ENCODE data around the gene CKLF. TPM values are rescaled to one million over a fixed set of nuclear protein-coding genes. Genes with fewer than 3 reads are reported as not detected.

The CKLF gene
- total RNA-seq, 4 donors from 2014 or later = 31.8 to 75.4 (median 35.6) TPM

GRCh38 chr16:66515596-66516508 is 36.5 kb upstream of the CKLF start:
- Histone ChIP-seq H3K36me3 (peaks cover 0 to 9% (median 0%) of the 10 kb centered on the region in 3 donors), H3K4me1 (peaks cover 15 to 87% (median 67%) of the 10 kb centered on the region in 4 donors), H3K27me3 (no peaks in the 10 kb centered on the region), H3K4me3 (no peak overlapping the region), H3K27ac (peak overlapping the region; percentile 87 to 99 (median 98)), H3K9me3 (no peaks in the 10 kb centered on the region)
- no peak for TF ChIP-seq EP300 (IDR thresholded peaks at IDR 0.05)
- TF ChIP-seq CTCF (IDR thresholded peaks at IDR 0.05) = peak in 4 of 5 experiments; percentile 20 to 57 (median 48)
- 33 to 35% methylated on average over 12 of the region's 12 CpGs for WGBS, 2 donors
- no peak for DNase-seq (ENCODE audit: low spot score in 2 of 2)

- Histone ChIP-seq H3K27me3 (no peaks in the 10 kb centered on the region), H3K36me3 (peaks cover 0 to 9% (median 0%) of the 10 kb centered on the region in 3 donors), H3K27ac (peak overlapping the region; percentile 87 to 99 (median 98)), H3K9me3 (no peaks in the 10 kb centered on the region), H3K4me3 (no peak overlapping the region), H3K4me1 (peaks cover 15 to 87% (median 67%) of the 10 kb centered on the region in 4 donors)
- no peak for TF ChIP-seq CTCF (IDR thresholded peaks at IDR 0.05)
- no peak for TF ChIP-seq POLR2A (IDR thresholded peaks at IDR 0.05)
- TF ChIP-seq EP300 (IDR thresholded peaks at IDR 0.05) = no peak
- 2 to 3% methylated on average over 8 of the region's 8 CpGs for WGBS, 2 donors
- no peak for DNase-seq (ENCODE audit: low spot score in 2 of 2)
These were observed 35.9 kb upstream of the CKLF start for GRCh38 chr16:66516509-66516807.

GRCh38 chr16:66516808-66517585 is 35.4 kb upstream of the CKLF start:
- TF ChIP-seq POLR2A (IDR thresholded peaks at IDR 0.05) (peak in 1 of 2 donors; percentile 66), EP300 (IDR thresholded peaks at IDR 0.05) (peak; percentile 95 to 98), CTCF (IDR thresholded peaks at IDR 0.05) (no peak)
- WGBS, 2 donors = 1 to 4% methylated on average over 15 of the region's 15 CpGs
- H3K27ac ChIP-seq = peak overlapping the region; percentile 87 to 99 (median 98)
- peak; percentile 94 to 99 for DNase-seq (ENCODE audit: low spot score in 2 of 2)
- H3K9me3 ChIP-seq = no peaks in the 10 kb centered on the region
- peak overlapping the region; percentile 5 to 41 (median 24) for H3K4me3 ChIP-seq
- H3K36me3 ChIP-seq = peaks cover 0 to 9% (median 0%) of the 10 kb centered on the region in 3 donors
- H3K27me3 ChIP-seq = no peaks in the 10 kb centered on the region
- H3K4me1 ChIP-seq = peaks cover 15 to 87% (median 67%) of the 10 kb centered on the region in 4 donors

GRCh38 chr16:66517586-66518263 is 34.7 kb upstream of the CKLF start:
- Histone ChIP-seq H3K27ac (peak overlapping the region; percentile 87 to 99 (median 98)), H3K4me1 (peaks cover 15 to 87% (median 64%) of the 10 kb centered on the region in 4 donors), H3K36me3 (peaks cover 0 to 9% (median 0%) of the 10 kb centered on the region in 3 donors), H3K27me3 (no peaks in the 10 kb centered on the region), H3K4me3 (peak overlapping the region in 3 of 4 donors; percentile 5 to 41 (median 25)), H3K9me3 (no peaks in the 10 kb centered on the region)
- TF ChIP-seq POLR2A (IDR thresholded peaks at IDR 0.05) (no peak), EP300 (IDR thresholded peaks at IDR 0.05) (no peak), CTCF (IDR thresholded peaks at IDR 0.05) (no peak)
- DNase-seq (ENCODE audit: low spot score in 2 of 2) = no peak
- WGBS, 2 donors = 56 to 64% methylated on average over 8 of the region's 8 CpGs
